Stimulated activated CD4-positive, alpha-beta T cell treated with anti-CD3 and anti-CD28 coated beads, Interleukin-1b, Interleukin-23, amount 100 ng/mL, for 1 hour (primary cell): ENCODE data around the gene COL4A2.

Experiments
- DNase-seq, 2 donors: peaks; one replicate each; pipeline ENCODE4 v3.0.0-alpha.2; 2020; ENCODE audit warnings: low read depth in 2 of 2

Gene COL4A2

GRCh38 chr13:110419381-110419791 lies 112.3 kb downstream of the COL4A2 start:
- no peak for DNase-seq

GRCh38 chr13:110419946-110420345 lies 112.9 kb downstream of the COL4A2 start:
- DNase-seq, result no peak

DNA sequence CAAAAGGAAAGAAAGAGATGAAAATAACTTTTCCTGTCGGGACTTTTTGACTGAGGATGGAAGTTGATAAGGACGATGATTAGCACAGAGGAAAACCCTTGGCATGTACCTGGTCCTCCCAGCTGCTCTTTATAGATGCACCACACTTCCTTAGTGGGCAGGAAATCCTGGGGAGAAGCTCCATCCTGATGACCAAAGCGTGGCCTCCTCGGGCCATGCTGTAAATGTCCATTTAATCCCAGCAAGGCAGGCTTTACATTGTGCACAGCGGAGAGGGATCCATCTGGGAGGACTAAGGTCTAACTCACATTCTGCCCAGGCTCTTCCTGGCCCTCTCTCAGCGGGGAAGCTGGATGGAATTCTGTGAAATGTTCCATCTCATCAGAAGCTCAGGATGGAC lies 113.5 kb downstream of the COL4A2 start:
- no peak for DNase-seq

DNA sequence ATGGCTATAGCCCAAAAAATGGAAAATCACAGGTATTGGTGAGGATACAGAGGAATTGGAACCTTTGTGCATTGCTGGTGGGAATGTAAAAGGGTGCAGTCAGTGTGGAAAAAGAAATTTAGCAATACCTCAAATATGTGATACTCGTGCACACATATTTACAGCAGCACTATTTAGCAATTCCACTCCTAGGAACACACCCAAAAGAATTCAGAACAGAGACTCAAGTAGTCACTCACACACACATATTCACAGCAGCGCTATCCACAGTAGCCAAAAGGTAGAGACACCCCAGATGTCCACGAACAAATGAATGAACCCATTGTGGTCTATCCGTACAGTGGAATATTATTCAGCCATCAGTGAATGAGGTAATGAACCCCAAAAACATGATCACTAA lies 114.0 kb downstream of the COL4A2 start:
- DNase-seq, result no peak

DNA sequence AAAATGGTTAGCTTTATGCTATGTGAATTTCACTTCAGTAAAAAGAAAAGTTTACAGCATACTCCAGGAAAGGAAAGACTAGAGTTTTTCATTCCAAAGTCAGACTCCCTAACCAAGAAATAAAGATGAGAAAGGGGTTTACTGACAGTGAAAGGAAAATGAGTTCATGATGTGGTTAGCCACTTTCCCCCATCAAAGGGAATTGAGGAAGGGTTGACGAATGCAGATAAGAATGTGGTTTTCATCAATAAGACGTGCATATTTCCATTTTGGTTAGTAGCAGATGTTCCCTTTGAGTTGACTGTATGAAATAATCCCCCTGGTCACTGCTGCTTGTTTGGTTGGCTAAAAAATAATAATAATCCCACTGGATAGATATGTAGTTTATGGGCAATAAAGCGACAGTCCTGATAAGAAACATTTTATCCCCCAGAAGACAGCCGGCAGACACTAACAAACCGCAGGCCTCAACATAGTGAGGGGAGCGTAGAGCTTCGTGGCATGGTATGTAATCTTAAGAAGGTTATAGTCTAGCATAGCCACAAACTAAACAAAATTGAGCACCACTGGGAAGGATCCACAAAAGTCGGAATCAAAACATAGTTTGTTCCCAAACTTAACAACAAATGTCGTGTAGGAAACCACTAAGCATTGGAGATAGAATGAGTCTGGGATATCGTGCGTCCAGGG lies 114.8 kb downstream of the COL4A2 start:
- no peak for DNase-seq

GRCh38 chr13:110422913-110423688 lies 116.0 kb downstream of the COL4A2 start:
- no peak for DNase-seq

- no peak for DNase-seq
Observed at GRCh38 chr13:110423689-110424302, 116.7 kb downstream of the COL4A2 start.

GRCh38 chr13:110424569-110425443 lies 117.7 kb downstream of the COL4A2 start:
- no peak for DNase-seq

GRCh38 chr13:110425444-110425780 lies 118.3 kb downstream of the COL4A2 start:
- DNase-seq, result no peak

DNA sequence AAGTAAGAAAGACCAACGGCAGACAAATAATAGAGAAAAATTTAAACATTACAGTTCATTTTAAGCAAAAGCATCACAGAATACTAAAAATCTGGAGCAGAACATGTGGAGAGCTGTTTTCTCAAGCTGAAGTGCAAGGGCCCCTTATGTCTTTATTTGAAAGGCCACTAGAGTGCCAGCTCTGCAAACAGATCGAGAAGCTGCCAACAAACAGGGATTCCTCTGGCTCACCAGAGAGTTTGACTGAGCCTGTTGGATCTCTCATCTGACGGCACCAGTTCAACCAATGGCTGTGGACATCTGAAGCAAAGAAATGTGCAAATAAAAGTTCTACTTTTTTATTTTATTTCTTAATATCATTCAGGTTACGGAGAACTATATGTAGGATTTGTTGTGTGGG lies 119.7 kb downstream of the COL4A2 start:
- DNase-seq, result no peak

DNA sequence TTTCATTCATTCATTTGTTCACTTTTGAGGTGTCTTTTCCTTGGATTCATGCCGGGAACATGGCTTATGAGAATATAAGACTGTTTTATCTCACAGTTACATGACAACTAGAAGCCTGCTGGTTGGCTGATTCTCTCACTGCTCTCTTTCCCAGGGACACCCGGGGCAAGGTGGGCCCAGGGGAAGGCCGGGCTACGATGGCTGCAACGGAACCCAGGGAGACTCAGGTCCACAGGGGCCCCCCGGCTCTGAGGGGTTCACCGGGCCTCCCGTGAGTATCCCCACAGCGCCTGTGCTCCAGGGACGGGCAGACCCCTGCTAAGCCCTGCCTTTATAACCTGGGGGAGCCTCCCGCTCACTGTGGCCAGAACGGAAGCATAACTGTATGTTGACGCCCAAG lies 121.2 kb downstream of the COL4A2 start:
- DNase-seq, result no peak

GRCh38 chr13:110430391-110431336 lies 123.6 kb downstream of the COL4A2 start:
- no peak for DNase-seq

DNA sequence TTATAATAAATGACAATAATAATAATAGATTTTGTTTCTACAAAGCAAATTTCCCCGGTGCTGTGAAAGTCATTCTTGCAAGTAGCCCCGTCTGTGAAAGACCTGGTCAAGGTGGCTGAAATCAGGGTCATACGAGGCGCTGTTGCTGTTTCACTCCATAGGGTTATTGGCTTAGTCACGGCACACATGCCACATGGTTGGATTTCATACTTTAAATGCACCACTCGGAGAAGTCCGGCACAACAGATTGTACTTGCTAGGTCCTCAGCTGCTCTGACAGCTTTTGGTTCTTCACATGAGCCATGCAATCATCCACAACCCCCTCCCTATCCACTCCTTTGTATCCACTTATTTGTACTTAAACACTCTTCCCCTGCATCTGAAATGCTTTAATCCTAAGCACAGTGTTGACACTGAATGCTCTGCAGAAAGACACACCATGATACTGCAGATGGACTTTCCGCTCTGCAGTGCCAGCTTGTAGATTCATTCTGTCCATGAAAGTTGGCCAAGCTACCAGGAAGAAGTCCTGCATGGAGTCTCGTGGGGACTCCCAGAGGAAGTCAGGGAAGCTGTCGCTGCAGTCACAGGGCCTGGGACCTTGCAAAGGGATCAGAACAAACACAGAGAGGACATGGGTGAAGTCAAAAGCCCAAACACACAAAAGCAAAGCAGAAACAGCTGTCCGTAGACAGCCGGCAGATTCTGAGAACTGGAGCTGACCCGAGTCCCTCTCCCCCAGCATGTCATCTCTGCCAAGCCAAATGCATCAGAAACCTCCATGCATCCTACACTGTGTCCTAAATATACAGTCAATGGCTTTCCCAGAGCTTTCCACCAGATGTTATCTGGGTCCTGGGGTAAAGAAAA lies 124.6 kb downstream of the COL4A2 start:
- no peak for DNase-seq

DNA sequence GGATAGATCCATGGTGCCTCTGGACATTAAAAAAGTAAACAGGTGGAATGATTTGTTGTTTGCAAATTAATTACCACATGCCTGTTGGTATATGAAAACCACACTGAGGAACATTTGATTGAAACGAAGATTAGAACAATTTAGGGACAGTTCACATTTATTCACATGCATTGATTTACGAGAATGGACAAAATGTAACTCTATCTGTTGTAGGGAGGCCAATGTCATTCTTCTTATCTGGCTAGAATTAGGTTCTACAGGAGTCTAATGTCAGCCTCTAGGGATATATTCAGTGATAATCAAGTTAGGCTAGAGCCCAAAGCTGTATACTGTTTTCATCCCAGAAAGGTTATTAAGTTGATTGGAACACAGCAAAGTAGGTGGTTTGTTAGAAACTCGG lies 125.4 kb downstream of the COL4A2 start:
- DNase-seq, result no peak

DNA sequence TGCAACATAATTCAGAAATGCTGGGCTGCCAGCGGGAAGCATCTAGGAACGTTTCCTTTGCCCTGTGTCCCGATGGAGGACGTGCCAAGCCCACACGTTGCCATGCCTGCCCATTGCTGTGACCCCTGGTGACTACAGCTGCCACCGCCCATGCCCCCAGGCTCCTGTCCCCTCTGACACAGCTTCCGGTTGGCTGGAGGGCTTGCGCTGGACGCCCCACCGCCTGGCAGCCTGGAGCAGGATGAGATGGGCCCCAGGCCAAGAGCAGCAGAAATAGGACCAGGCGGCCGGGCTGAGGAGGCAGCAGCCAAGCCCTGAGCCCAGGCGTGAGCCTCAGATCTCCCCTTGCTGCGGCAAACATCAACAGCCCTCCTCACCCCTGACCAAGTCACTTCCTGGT lies 125.9 kb downstream of the COL4A2 start:
- DNase-seq, result no peak

GRCh38 chr13:110434629-110435028 lies 127.5 kb downstream of the COL4A2 start:
- no peak for DNase-seq

DNA sequence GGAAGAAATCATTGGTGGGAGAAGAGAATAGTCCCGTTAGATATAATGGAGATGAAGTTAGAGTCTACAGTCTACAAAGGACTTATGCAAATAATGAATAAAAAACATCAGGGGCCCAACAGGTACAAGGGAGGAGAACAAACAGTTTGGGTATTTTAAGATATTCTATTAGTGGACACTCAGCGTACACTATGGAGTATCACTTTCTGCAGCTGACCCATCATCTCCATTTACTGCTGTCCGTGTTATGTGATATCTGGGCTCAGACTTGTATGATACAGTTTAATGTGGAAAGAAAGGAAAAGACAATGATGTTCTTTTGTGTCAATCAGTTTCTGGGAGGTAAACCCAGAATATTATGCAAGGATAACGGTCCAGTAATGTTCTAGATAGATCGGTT lies 128.2 kb downstream of the COL4A2 start:
- no peak for DNase-seq

GRCh38 chr13:110436276-110436675 lies 129.2 kb downstream of the COL4A2 start:
- no peak for DNase-seq

GRCh38 chr13:110436786-110437370 lies 129.8 kb downstream of the COL4A2 start:
- no peak for DNase-seq

DNA sequence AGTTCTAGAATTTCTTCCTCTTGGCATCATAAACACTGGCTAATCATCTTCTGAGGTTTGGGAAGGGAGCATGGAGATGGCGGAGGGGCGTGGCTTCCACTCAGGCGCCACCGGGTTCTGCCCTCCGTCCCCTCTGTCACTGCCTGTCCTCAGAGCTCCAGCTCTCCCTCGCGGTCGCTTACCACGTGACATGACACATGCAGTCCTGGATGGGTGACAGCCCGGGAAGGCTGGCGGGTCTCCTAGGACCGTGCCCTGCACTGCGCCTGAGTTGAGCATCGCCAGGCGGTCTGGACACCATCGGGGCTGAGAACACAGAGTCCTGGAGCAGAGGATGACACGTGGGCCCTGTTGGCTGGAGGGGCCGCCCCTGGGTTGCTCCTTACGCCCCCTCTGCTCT lies 131.1 kb downstream of the COL4A2 start:
- no peak for DNase-seq
